GM12865 (cell line): ENCODE data around the gene ITSN2.

Experiments
- DNase-seq: peaks from one replicate; pipeline ENCODE4 v3.0.0; 2010; ENCODE audit warnings: low read depth
- H3K4me3 ChIP-seq: 2 replicates; pipeline ENCODE4 v1.5.1; 2011; ENCODE audit warnings: mild to moderate bottlenecking, low read depth, low read length, control low read depth
- TF ChIP-seq, protein P1 (sequence below): IDR thresholded peaks from 2 replicates; pipeline ENCODE4 v1.5.1; 2011; ENCODE audit warnings: low read length, control low read depth, low read depth, inconsistent platforms; ENCODE audit not compliant: insufficient read depth; ENCODE audit errors: missing control alignments

ITSN2 gene

DNA sequence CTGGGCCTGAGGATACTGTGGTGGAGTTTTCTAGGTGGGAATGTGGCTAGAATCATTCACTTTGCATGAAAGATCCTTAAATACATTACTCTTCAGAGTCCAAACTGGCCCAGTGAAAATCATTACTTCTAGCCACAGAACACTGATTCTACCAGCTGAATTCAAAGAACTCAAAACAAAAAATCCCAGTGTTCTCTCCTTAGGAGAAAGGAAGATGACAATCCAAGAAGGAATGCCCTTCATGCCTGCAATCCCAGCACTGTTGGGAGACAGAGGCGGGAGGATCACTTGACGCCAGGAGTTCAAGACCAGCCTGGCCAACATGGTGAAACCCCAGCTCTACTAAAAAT is 150.3 kb downstream of the ITSN2 start:
- TF ChIP-seq, protein P1, sequence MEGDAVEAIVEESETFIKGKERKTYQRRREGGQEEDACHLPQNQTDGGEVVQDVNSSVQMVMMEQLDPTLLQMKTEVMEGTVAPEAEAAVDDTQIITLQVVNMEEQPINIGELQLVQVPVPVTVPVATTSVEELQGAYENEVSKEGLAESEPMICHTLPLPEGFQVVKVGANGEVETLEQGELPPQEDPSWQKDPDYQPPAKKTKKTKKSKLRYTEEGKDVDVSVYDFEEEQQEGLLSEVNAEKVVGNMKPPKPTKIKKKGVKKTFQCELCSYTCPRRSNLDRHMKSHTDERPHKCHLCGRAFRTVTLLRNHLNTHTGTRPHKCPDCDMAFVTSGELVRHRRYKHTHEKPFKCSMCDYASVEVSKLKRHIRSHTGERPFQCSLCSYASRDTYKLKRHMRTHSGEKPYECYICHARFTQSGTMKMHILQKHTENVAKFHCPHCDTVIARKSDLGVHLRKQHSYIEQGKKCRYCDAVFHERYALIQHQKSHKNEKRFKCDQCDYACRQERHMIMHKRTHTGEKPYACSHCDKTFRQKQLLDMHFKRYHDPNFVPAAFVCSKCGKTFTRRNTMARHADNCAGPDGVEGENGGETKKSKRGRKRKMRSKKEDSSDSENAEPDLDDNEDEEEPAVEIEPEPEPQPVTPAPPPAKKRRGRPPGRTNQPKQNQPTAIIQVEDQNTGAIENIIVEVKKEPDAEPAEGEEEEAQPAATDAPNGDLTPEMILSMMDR: no peak
- H3K4me3 ChIP-seq: no peak overlapping the region
- DNase-seq: no peak

GRCh38 chr2:24209389-24210105 is 150.8 kb downstream of the ITSN2 start:
- no peak for DNase-seq
- H3K4me3 ChIP-seq: no peak overlapping the region
- TF ChIP-seq, protein P1: no peak

GRCh38 chr2:24208490-24208889 is 151.8 kb downstream of the ITSN2 start:
- no peak for DNase-seq
- no peak overlapping the region for H3K4me3 ChIP-seq
- TF ChIP-seq, protein P1: no peak

DNA sequence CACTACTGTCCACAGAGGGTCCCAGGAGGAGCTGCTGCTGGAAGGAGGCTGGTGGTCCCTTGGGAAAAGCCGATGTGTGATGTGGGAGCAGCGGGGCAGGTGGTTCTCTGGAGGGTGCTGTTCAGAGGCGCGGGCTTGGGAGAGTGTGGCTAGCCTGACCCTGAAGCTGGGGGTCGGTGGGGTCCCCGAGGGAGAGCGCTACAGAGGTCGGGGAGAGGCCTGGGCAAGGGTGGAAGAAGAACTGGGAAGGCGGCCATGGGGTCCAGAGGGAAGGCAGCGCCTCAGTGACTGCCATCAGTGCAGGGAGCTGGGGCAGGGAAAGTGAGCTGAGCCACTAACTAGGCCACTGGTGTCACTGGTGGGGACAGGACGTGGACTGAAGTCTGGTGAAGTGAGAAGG is 153.0 kb downstream of the ITSN2 start:
- H3K4me3 ChIP-seq: no peak overlapping the region
- no peak for DNase-seq
- TF ChIP-seq, protein P1: no peak

- no peak for DNase-seq
- TF ChIP-seq, protein P1: no peak
- H3K4me3 ChIP-seq: no peak overlapping the region
Observed at GRCh38 chr2:24206714-24207113, 153.6 kb downstream of the ITSN2 start.

- no peak overlapping the region for H3K4me3 ChIP-seq
- no peak for DNase-seq
- TF ChIP-seq, protein P1: no peak
Observed at GRCh38 chr2:24206242-24206641, 154.1 kb downstream of the ITSN2 start.

- no peak overlapping the region for H3K4me3 ChIP-seq
- TF ChIP-seq, protein P1: no peak
- DNase-seq: no peak
Observed at GRCh38 chr2:24205131-24205530, 155.2 kb downstream of the ITSN2 start.
